Peyer's patch (tissue), 4 donors: Measurements from ENCODE around the gene PLCH1. TPM values are rescaled to one million over a fixed set of nuclear protein-coding genes. Genes with fewer than 3 reads are reported as not detected.

ENCODE experiments used
- DNase-seq, 3 donors: peaks; one replicate each; pipeline ENCODE4 v3.0.0-alpha.2; 2017 to 2019
- H3K27ac ChIP-seq, 4 donors: fragments of 200-600 bp; sonication (generic); one replicate each; pipeline ENCODE4 v1.5.1; 2016 to 2019
- H3K27me3 ChIP-seq, 2 donors: fragments of 200-600 bp; sonication (generic); one replicate each; pipeline ENCODE4 v1.5.1; 2019
- H3K36me3 ChIP-seq, 3 donors: fragments of 200-600 bp; sonication (generic); one replicate each; pipeline ENCODE4 v1.5.1; 2016 to 2019
- H3K4me1 ChIP-seq, 4 donors: fragments of 200-600 bp; sonication (generic); one replicate each; pipeline ENCODE4 v1.5.1; 2016 to 2019
- H3K4me3 ChIP-seq, 4 donors: fragments of 200-600 bp; sonication (generic); 1 replicate in 3 of 4; 2 replicates in 1 of 4; pipeline ENCODE4 v1.5.1; 2016 to 2019; ENCODE audit warnings: mild to moderate bottlenecking in 1 of 4
- H3K9me3 ChIP-seq, 4 donors: fragments of 200-600 bp; sonication (generic); one replicate each; pipeline ENCODE4 v1.5.1; 2016 to 2019; ENCODE audit warnings: mild to moderate bottlenecking in 1 of 4
- CTCF ChIP-seq, 6 experiments: fragments of 450-650 bp in 4 of 6; fragments of 200-600 bp in 2 of 6; sonication (generic) in 1 of 6; IDR thresholded peaks; one replicate each; pipeline ENCODE4 v1.5.1; 2017 to 2019; ENCODE audit warnings: antibody characterized with exemption in 6 of 6, mild to moderate bottlenecking in 3 of 6, moderate library complexity in 1 of 6
- POLR2A ChIP-seq, 2 donors: fragments of 450-650 bp; IDR thresholded peaks; one replicate each; pipeline ENCODE4 v1.5.1; 2017; ENCODE audit warnings: antibody characterized with exemption in 2 of 2, mild to moderate bottlenecking in 2 of 2, moderate library complexity in 2 of 2
- total RNA-seq, 4 donors: library from RNA; depleted of rRNA; stranded (reverse); fragments of >200 nt; gene quantifications; one replicate each; pipeline ENCODE4 v1.1.0, GENCODE V29; 2016

The PLCH1 gene
- total RNA-seq, 4 donors from 2014 or later, result 8.3 to 19.1 (median 12.7) TPM

- no peak overlapping the region for H3K27ac ChIP-seq
- no peaks in the 10 kb centered on the region for H3K4me1 ChIP-seq
- H3K9me3 ChIP-seq, result peaks cover 0 to 5% (median 0%) of the 10 kb centered on the region in 4 donors
- no peaks in the 10 kb centered on the region for H3K36me3 ChIP-seq
- DNase-seq, result no peak
- no peak overlapping the region for H3K4me3 ChIP-seq
- H3K27me3 ChIP-seq, result no peaks in the 10 kb centered on the region
- TF ChIP-seq CTCF (IDR thresholded peaks at IDR 0.05), result no peak
- TF ChIP-seq POLR2A (IDR thresholded peaks at IDR 0.05), result no peak
Measured at GRCh38 chr3:155369735-155370134, 375.1 kb downstream of the PLCH1 start.

- Histone ChIP-seq H3K9me3 (peaks cover 0 to 5% (median 0%) of the 10 kb centered on the region in 4 donors), H3K4me3 (no peak overlapping the region), H3K36me3 (no peaks in the 10 kb centered on the region), H3K4me1 (no peaks in the 10 kb centered on the region), H3K27ac (no peak overlapping the region), H3K27me3 (no peaks in the 10 kb centered on the region)
- no peak for TF ChIP-seq POLR2A (IDR thresholded peaks at IDR 0.05)
- no peak for TF ChIP-seq CTCF (IDR thresholded peaks at IDR 0.05)
- DNase-seq, result no peak
Measured at GRCh38 chr3:155369244-155369643, 375.6 kb downstream of the PLCH1 start.

GRCh38 chr3:155368786-155369185 lies 376.1 kb downstream of the PLCH1 start:
- no peaks in the 10 kb centered on the region for H3K36me3 ChIP-seq
- peaks cover 0 to 5% (median 0%) of the 10 kb centered on the region in 4 donors for H3K9me3 ChIP-seq
- DNase-seq, result no peak
- H3K27me3 ChIP-seq, result no peaks in the 10 kb centered on the region
- H3K4me3 ChIP-seq, result no peak overlapping the region
- no peak for TF ChIP-seq POLR2A (IDR thresholded peaks at IDR 0.05)
- no peak for TF ChIP-seq CTCF (IDR thresholded peaks at IDR 0.05)
- no peaks in the 10 kb centered on the region for H3K4me1 ChIP-seq
- H3K27ac ChIP-seq, result no peak overlapping the region

GRCh38 chr3:155367506-155367905 lies 377.4 kb downstream of the PLCH1 start:
- no peaks in the 10 kb centered on the region for H3K27me3 ChIP-seq
- DNase-seq, result no peak
- H3K27ac ChIP-seq, result no peak overlapping the region
- TF ChIP-seq CTCF (IDR thresholded peaks at IDR 0.05) (no peak), POLR2A (IDR thresholded peaks at IDR 0.05) (no peak)
- no peaks in the 10 kb centered on the region for H3K4me1 ChIP-seq
- no peaks in the 10 kb centered on the region for H3K36me3 ChIP-seq
- H3K4me3 ChIP-seq, result no peak overlapping the region
- peaks cover 0 to 5% (median 0%) of the 10 kb centered on the region in 4 donors for H3K9me3 ChIP-seq

- H3K4me3 ChIP-seq, result no peak overlapping the region
- H3K9me3 ChIP-seq, result peaks cover 0 to 5% (median 0%) of the 10 kb centered on the region in 4 donors
- H3K4me1 ChIP-seq, result no peaks in the 10 kb centered on the region
- TF ChIP-seq POLR2A (IDR thresholded peaks at IDR 0.05) (no peak), CTCF (IDR thresholded peaks at IDR 0.05) (no peak)
- no peaks in the 10 kb centered on the region for H3K27me3 ChIP-seq
- no peak overlapping the region for H3K27ac ChIP-seq
- no peaks in the 10 kb centered on the region for H3K36me3 ChIP-seq
- no peak for DNase-seq
Measured at GRCh38 chr3:155365178-155365783, 379.6 kb downstream of the PLCH1 start.
